SK-N-MC (cell line): ENCODE results near the gene PCBP3.

Experiments
- EZH2 ChIP-seq: fragments of 200-600 bp; sonication (generic); IDR thresholded peaks from one replicate; pipeline ENCODE4 v1.6.1; 2017; ENCODE audit warnings: antibody characterized with exemption
- POLR2AphosphoS5 ChIP-seq: IDR thresholded peaks from 2 replicates; pipeline ENCODE4 v1.6.1; 2012; ENCODE audit warnings: mild to moderate bottlenecking, low read depth, low read length, borderline replicate concordance

- TF ChIP-seq POLR2AphosphoS5 (no peak), EZH2 (no peak)
These were observed 286.8 kb downstream of the PCBP3 start for GRCh38 chr21:45930231-45930760.
